GM13976 (cell line): Measurements from ENCODE around the gene CHPF.

Experiments
- DNase-seq: peaks from one replicate; pipeline ENCODE4 v3.0.0; 2012; ENCODE audit warnings: low spot score
- in situ Hi-C: fragments of 300-500 bp; cut with MboI; formaldehyde crosslinking; loops from one replicate; pipeline ENCODE4 v1.12.0; 2022; ENCODE audit warnings: low sequenced_read_pairs, mixed read lengths, inconsistent platforms; ENCODE audit not compliant: unreplicated experiment
- TF ChIP-seq, protein P1 (sequence below): IDR thresholded peaks from 2 replicates; pipeline ENCODE4 v1.5.1; 2012; ENCODE audit warnings: borderline replicate concordance, mild to moderate bottlenecking; ENCODE audit not compliant: insufficient read depth; ENCODE audit errors: extremely low read depth, missing control alignments, control extremely low read depth

CHPF gene

DNA sequence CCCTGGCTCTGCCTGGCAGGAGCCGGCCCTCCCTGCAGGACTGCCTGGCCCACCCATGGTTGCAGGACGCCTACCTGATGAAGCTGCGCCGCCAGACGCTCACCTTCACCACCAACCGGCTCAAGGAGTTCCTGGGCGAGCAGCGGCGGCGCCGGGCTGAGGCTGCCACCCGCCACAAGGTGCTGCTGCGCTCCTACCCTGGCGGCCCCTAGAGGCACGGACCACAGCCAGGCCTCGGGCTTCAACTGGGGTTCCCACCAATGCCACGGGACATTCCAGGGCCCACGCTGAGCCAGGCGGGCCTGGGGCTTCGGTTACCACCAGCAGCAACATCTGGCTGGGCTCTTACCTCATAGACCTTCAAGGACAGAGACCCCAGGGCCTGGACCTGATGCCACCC is 51.0 kb downstream of the CHPF start:
- in situ Hi-C loops = no loop called here
- no peak for DNase-seq
- TF ChIP-seq, protein P1, sequence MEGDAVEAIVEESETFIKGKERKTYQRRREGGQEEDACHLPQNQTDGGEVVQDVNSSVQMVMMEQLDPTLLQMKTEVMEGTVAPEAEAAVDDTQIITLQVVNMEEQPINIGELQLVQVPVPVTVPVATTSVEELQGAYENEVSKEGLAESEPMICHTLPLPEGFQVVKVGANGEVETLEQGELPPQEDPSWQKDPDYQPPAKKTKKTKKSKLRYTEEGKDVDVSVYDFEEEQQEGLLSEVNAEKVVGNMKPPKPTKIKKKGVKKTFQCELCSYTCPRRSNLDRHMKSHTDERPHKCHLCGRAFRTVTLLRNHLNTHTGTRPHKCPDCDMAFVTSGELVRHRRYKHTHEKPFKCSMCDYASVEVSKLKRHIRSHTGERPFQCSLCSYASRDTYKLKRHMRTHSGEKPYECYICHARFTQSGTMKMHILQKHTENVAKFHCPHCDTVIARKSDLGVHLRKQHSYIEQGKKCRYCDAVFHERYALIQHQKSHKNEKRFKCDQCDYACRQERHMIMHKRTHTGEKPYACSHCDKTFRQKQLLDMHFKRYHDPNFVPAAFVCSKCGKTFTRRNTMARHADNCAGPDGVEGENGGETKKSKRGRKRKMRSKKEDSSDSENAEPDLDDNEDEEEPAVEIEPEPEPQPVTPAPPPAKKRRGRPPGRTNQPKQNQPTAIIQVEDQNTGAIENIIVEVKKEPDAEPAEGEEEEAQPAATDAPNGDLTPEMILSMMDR = no peak

GRCh38 chr2:219491278-219491963 is 52.2 kb downstream of the CHPF start:
- DNase-seq = no peak
- TF ChIP-seq, protein P1 = no peak
- in situ Hi-C loops = no loop called here

GRCh38 chr2:219490600-219491130 is 52.9 kb downstream of the CHPF start:
- DNase-seq = no peak
- in situ Hi-C loops = no loop called here
- TF ChIP-seq, protein P1 = no peak

DNA sequence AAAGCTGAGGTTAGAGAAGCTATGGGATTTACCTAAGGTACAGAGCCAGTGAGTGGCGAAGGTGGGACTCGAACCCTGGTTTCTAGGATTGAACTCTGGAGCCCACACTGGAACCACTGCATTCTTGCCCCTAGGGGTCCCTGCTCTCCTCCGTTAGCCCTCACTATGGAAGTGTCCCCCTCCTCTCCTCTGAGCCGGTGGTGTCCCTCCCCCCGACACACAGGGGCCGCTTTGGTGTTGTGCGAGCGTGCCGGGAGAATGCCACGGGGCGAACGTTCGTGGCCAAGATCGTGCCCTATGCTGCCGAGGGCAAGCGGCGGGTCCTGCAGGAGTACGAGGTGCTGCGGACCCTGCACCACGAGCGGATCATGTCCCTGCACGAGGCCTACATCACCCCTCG is 53.4 kb downstream of the CHPF start:
- in situ Hi-C loops = no loop called here
- TF ChIP-seq, protein P1 = no peak
- no peak for DNase-seq

GRCh38 chr2:219489315-219489714 is 54.3 kb downstream of the CHPF start:
- in situ Hi-C loops = no loop called here
- TF ChIP-seq, protein P1 = no peak
- DNase-seq = no peak
